Measurements from ENCODE around the gene IL1R2.

The IL1R2 gene

GRCh38 chr2:102004581-102004980, 12.8 kb downstream of the IL1R2 start:
- TF ChIP-seq CTCF (IDR thresholded peaks at IDR 0.05; ENCODE audit: low read depth, low read length), result no peak
- no peak overlapping the region for H3K4me3 ChIP-seq (ENCODE audit: low read depth, low read length)

DNA sequence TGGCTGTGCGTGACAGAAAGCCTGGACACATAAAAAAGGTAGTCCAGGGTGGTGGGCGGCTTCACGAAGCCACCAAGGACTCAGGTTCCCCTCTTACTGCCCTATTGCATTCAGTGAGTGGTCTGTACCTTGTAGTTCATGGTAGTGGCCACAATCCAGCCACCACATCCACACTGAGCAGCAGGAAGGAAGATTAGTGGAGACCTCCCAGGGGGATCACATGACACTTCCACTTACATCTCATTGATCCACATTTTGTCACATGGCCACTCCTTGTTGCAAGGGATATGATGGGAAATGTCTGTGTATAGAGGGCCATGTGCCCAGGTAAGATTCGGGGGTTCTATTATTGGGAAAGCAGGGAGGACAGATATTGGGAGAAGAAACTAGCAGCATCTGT, 13.7 kb downstream of the IL1R2 start:
- no peak overlapping the region for H3K4me3 ChIP-seq (ENCODE audit: low read depth, low read length)
- TF ChIP-seq CTCF (IDR thresholded peaks at IDR 0.05; ENCODE audit: low read depth, low read length), result no peak

DNA sequence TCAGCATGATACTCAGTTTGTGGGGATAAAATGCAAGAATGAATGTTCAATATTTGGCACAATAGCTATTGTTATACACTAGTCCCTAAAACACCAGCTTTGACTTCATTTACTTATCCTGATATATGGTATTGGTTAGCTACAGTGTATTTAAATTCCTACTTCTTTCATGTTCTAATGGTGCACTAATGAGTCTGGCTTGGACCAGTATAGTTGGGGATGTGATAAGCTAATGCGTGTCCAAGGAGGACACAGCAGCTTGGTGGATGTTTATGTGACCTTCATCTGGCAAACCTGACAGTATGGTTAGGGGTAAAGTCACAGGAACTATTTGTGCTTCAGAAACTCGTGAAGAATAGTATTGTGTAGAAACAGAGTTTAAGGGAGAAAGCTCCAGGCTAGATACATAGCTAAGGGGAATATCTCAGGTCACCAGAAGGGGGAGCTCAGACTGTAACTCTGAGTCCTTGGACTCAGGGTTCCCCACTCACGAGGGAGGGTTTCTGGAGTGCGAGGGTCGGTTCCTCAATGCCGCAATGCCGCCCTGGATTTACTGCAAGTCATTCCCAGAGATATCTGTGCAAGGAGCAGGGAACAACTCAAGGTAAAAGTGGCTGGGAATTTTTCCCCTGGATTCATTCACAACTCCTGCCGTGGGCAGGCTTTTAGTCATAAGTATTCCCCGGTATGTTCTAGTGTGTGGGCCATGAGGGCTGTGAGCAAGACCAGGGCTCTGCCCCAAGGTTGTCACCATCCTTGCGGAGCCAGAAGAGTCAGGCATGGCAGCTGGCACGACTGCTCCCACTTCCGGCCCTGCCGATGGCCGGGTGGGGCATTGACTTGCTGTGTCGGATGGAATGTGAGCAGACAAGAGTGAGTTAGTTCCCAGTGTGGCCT, 14.5 kb downstream of the IL1R2 start:
- peak; percentile 71 for TF ChIP-seq CTCF (IDR thresholded peaks at IDR 0.05; ENCODE audit: low read depth, low read length)

DNA sequence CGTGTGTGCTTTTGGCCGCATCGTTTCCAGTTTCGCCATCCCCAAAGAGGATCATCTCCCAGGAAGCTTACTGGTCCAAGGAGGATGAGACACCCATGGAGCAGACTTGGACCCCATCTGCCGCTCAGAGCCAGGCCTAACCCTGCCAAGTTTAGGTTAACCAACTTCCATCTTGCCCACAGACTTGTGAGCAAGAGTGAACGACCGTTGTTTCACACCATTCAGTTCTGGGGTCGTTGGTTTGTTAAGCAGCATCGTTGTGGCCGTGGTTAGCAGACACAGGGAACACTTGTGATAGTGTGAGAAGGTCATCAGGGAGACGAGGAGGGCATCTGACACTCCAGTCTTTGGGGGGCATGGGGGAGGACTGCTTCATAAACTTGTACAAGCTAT, 15.1 kb downstream of the IL1R2 start:
- no peak for TF ChIP-seq CTCF (IDR thresholded peaks at IDR 0.05; ENCODE audit: low read depth, low read length)
- H3K4me3 ChIP-seq (ENCODE audit: low read depth, low read length), result no peak overlapping the region

More for the DNA sequence above, 14.5 kb downstream of the IL1R2 start:
- no peak overlapping the region for H3K4me3 ChIP-seq (ENCODE audit: low read depth, low read length)

DNA sequence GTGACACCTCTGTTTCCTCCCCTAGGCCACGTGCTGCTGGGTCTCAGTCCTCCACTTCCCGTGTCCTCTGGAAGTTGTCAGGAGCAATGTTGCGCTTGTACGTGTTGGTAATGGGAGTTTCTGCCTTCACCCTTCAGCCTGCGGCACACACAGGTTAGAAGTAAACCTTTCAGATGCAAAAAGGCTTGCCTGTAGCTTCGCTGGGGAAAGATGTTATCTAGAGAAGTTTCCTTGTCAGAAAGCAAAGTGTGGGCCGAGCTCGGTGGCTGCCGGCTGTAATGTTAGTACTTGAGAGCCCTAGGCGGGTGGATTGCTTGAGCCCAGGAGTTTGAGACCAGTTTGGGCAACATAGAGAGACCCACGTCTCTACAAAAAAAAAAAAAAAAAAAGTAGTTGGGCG, 16.7 kb downstream of the IL1R2 start:
- no peak overlapping the region for H3K4me3 ChIP-seq (ENCODE audit: low read depth, low read length)
- TF ChIP-seq CTCF (IDR thresholded peaks at IDR 0.05; ENCODE audit: low read depth, low read length), result no peak

DNA sequence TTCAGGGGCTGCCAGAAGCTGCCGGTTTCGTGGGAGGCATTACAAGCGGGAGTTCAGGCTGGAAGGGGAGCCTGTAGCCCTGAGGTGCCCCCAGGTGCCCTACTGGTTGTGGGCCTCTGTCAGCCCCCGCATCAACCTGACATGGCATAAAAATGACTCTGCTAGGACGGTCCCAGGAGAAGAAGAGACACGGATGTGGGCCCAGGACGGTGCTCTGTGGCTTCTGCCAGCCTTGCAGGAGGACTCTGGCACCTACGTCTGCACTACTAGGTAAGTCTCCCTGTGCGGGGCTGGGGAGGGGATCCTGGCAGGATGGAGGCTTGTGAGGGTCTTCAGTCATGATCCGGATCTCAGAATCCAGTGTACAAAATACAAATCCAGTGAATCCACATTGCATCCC, 17.8 kb downstream of the IL1R2 start:
- TF ChIP-seq CTCF (IDR thresholded peaks at IDR 0.05; ENCODE audit: low read depth, low read length), result no peak
- H3K4me3 ChIP-seq (ENCODE audit: low read depth, low read length), result no peak overlapping the region

DNA sequence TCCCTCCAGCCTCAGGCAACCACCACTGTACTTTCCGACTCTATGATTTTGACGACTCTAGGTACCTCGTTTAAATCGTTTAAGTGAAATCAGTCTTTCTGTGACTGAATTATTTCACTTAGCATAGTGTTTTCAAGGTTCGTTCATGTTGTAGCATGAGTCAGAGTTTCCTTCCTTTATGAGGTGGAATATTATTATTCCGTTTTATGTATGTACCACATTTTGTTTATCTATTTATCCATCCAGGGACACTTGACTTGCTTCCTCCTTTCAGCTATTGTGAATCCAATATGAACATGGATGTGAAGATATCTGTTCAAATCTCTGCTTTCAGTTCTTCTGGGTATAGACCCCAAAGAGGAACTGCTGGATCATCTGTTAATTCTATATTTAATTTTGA, 19.1 kb downstream of the IL1R2 start:
- TF ChIP-seq CTCF (IDR thresholded peaks at IDR 0.05; ENCODE audit: low read depth, low read length), result no peak
- no peak overlapping the region for H3K4me3 ChIP-seq (ENCODE audit: low read depth, low read length)

Data from WI38 (cell line).